Measurements from ENCODE around the gene MB.
"Not testable (repeated sequence)": the region's sequence is repeated elsewhere in the genome, so short reads cannot be mapped to it uniquely, and the experiment has no call there.

MB gene

DNA sequence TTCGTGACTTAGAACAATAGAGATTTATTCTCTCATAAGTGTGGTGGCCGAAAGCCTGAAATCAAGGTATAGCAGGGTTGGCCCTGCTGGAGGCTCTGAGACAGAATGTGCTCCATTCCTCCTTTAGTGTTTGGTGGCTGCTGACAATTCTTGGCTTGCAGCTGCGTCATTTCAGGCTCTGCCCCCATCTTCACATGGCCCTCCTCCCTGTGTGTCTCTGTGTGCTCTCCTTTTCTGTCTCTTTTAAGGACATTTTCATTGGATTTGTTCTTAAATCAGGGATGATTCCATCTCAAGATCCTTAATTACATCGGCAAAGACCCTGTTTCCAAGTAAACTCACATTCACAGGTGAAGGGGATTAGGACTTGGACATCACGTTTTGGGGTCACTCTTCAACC lies 20.9 kb upstream of the MB start:
- no peak for DNase-seq (ENCODE audit: low read depth in 3 of 3)

DNA sequence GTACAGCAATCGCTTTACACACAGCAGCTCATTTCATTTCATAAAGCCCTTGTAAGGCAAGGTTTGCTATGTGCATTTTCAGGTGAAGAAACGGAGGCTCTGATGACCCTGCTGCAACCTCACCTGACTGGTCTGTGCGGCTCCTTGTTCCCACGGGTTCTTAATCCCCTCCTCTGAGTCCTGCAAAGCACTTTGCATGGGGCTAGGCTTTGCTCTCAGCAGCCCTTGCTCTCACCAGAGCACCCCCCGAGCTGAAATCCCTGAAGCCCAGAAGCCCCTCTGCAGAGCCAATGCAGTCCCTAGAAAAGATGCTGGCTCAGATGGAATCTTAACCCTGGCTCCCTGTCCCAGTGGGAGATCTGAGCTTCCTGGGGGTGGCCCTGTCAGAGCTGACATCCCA lies 20.1 kb upstream of the MB start:
- DNase-seq (ENCODE audit: low read depth in 3 of 3): no peak

DNA sequence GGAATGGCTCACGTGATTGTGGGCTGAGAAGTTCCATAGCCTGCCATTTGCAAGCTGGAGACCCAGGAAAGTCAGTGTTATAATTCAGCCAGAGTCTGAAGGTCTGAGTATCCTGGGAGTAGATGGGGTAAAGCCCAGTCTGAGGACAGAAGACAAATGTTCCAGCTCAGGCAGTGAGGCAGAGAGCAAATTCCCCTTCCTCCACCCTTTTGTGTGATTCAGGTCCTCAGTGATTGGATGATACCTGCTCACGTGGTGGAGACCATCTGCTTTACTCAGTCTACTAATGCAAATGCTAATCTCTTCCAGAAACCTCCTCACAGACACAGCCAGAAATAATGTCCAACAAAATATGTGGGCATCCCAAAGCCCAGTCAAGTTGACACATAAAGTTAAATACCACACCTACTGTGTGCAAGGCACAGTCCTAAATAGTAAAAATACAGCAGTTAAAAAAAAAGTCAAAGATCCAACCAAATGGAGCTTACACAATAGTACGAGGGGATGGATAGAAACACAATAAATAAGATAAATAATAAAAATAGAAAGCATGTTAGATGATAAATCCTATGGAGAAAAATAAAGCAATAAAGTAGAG lies 17.9 kb upstream of the MB start:
- no peak for DNase-seq (ENCODE audit: low read depth in 3 of 3)

DNA sequence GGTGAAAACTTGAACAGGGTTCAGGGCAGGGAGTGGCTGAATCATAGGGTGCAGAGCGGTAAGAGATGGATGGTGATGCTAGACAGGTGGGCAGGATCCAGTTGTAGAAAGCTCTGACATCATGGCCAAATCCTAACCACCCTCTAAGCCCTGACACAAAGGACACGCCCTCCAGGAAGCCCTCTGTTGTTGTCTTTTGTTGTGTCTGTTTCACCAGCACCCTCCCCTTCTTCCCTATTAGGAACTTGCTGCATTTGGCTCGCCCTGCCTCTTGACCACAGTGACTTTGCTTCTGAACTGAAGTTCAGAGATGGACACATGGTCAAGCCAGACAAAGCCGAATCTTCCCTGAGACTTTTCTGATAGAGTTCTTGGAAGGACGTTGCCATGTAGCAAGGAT lies 16.9 kb upstream of the MB start:
- no peak for DNase-seq (ENCODE audit: low read depth in 3 of 3)

DNA sequence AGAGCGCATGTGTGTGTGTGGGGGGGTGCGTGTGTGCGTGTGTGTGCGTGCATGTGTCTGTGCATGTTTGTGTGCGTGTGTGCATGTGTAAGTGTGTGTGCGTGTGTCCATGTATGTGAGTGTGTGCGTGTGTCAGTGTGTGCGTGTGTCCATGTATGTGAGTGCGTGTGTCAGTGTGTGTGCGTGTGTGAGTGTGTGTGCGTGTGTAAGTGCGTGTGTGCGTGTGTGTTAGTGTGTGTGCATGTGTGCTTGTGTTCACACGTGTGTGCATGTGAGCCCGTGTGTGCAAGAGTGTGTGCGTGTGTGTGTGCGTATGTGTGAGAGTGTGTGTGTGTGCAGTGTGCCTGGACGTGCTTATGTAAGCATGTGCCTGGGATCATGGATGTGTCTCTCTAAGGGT lies 16.4 kb upstream of the MB start:
- no peak for DNase-seq (ENCODE audit: low read depth in 3 of 3)

DNA sequence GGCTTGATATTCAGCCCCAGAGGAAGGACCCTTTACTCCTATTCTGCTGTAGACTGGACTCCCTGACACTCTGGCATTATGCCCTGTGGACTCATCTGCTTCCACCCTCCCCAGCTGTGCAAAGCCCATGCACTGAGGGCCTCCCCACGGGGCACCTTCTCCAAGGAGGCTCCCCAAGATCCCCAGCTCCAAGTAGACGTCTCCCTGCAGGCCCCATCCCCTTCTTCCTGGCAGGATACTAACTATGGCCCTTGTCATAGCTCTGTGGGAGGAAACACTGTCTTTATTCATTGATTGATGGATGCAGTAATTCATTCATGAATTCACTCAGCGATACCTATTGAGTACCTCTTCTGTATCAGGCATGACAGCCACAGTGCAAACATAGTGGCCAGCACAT lies 15.8 kb upstream of the MB start:
- no peak for DNase-seq (ENCODE audit: low read depth in 3 of 3)

DNA sequence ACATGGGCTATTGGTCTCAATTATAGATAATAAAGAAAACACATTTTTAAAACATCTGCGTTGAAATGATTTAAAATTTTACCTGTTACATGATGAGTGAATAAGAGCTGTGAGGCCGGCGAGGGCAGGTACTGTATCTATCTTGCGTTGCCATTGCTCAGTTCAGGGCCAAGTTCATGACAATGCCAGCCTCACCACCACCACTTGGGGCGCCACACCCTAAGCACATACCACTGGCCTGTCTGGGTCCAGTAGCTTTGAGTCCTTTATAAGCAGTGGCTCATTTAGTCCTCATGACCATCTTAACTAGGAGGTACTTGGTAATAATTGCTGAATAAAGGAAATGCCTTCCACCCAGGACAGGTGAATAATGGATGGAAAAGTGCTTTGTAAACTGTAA lies 14.5 kb upstream of the MB start:
- DNase-seq (ENCODE audit: low read depth in 3 of 3): no peak

DNA sequence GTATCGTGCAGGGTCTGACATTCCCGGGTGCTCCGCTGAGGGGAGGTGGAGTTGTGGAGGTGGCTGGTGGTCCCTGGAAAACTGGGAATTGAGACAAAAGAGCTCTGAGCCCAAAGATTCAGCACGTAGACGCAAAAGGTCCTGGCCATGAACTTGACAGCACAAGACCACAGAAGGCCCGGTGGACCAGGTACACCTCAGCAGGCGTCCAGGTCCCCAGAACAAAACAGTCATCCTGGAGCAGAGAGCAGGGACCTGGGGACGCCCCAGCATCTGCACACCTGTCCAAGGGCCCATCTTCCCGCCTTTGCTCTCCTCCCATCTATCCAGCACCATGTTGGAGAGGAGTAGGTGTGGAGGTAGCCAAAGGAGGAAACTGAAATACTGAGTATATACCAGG lies 13.8 kb upstream of the MB start:
- DNase-seq (ENCODE audit: low read depth in 3 of 3): no peak

DNA sequence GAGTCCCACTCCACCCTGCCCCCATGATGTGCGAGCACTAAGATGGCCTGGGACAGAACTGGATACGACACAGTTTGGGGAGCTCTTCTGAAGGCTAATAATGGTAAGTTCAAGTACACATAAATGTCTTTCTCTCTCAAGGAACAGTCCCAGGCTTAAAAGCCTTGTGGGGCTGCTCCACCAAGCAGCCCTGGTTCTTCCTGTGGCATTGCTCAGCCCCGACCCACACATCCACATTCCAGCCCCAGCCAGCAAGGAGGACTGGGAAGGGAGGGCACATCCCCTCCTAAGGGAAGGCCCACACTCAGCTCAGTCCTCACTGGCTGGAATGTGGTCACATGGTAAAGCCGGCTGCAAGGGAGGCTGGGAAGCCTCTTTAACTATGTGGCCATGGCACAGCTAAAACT lies 13.3 kb upstream of the MB start:
- no peak for DNase-seq (ENCODE audit: low read depth in 3 of 3)

DNA sequence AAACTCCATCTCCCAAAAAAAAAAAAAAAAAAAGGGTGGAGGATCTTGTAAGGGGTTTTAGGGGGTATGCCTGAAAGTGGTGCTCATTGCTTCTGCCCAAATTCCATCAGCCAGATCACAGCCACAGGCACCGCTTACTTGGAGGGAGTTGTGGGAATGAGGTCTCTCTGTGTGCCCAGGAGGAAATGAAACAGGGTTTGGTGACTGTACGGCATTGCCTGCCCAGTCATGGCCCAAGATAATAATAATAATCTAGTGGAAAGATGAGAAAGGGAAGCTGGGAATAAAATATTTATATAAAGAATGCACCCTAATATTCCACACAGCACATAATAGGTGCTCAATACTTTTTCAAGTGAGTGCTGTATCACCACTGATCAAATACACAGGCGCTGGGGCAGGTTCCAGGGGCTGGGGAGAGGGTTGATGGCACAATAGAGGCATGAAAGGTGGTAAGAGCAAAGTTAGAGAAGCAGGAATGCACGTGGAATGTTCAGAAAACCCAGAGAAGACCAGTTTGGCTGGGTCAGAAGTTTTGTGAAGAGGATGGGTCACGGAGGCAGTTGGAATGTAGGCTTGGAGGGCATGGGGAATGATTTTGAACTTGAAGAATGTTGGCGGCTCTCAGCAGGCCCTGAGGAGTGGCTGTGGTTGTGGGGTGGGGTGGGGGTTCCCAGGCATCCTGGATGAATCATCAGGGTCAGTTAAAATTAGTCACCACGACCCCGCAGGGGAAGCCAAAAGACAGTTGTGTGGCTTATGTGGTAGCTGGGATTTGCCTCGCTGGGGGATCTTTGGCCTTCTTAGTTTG lies 12.5 kb upstream of the MB start:
- peak in 1 of 3 experiments; percentile 22 for DNase-seq (ENCODE audit: low read depth in 3 of 3)

DNA sequence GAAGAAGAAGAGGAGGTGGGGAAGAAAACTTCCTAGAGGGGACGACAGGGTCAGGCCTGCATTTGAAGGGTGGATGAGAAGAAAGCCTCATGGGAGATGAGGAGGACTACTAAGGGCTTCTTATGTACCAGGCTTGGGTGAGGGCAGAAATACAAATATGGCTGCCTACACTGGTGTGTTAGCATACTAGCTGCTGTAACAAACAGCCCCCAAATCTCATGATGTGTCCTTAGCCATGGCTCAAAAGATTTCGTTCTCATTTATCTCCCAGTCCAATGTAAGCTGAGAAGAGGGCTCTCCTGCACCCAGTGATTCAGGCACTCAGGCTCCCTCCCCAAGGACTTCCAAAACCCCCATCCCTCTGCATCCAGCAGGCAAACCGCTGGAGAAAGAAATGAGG lies 11.6 kb upstream of the MB start:
- no peak for DNase-seq (ENCODE audit: low read depth in 3 of 3)

DNA sequence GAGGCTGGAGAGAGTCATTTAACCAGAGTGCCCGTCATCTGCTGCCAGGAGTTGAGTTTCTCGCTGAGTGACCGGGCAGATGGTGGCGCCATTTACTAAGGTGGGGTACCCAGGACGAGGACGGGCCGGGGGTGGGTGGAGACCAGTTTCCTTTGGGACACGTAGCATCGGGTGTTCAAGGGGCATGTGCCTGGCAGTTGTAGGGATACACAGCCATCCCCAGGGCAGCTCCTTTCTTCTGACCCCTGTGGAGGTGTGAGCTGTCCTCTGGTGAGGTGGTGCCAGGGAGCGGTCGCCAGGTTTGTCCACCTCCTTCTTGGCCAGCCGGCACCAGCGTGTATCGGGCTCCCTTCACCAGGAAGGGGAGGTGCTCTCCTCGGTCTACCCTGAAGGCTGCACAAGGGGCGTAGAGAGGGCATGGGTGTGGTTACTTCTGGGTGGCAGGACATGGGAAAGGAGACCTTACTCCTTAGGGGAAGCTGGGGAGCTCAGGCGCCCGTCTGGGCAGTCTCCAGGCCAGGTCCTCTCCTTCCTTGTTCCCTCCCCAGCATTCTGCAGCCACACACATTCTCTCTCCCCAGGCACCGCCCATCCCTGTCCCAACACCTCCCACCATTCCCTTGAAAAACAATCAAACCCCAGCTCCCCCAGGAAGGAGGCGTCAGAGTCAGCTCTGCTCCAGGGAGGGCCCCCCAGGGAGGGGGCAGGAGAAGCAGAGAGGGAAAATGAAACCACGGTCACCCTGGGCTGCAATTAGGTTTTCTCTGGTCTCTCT lies 10.3 kb upstream of the MB start:
- peak; percentile 28 to 44 (median 35) for DNase-seq (ENCODE audit: low read depth in 3 of 3)

DNA sequence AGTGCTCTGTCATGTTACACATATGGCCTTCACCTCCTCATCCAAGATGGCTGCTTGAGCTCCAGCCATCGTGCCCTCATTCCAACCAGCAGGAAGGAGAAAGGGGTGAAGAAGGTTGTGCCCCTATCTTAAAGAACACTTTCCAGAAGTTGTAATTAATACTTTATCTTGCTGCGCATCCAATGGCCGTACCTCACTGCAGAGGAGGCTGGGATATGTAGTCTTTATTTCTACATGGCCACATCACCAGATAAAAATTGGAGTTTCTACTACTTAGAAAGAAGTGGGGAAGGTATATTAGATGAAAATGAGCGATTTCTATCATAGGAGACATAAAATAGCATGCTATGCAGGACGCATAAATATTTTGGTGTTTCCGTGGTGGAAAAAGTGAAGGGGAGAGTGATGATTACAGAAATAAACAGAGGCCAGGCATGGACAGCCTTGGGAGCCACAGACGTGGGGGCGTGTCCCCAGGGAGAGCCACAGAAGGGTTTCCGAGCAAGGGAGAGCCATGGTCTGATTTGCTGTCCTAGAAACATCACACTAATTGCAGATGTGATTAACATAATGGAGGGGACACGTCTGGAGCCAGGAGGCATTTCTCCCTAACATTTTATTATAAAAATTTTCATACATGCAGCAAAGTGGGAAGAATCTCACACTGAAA lies 8.8 kb upstream of the MB start:
- DNase-seq (ENCODE audit: low read depth in 3 of 3): no peak

DNA sequence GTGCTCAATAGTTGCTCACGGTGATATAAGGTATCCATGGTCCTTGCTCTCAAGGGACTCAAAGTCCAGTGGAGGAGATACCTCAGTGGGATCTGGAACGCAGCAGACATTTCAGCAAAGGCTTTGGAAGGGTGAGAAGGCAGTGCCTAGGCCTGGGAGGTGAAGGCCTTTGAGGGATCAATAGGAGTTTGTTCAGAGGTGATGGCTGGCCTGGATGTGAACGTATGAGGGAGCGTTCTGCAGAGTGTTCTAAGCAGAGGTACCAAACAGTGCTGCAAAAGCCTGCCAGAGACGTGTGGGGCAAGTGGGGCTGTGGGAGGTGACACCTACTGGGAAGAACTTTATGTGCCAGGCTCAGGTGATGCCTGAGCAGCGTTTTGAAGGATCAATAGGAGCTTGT lies 7.4 kb upstream of the MB start:
- DNase-seq (ENCODE audit: low read depth in 3 of 3): no peak

DNA sequence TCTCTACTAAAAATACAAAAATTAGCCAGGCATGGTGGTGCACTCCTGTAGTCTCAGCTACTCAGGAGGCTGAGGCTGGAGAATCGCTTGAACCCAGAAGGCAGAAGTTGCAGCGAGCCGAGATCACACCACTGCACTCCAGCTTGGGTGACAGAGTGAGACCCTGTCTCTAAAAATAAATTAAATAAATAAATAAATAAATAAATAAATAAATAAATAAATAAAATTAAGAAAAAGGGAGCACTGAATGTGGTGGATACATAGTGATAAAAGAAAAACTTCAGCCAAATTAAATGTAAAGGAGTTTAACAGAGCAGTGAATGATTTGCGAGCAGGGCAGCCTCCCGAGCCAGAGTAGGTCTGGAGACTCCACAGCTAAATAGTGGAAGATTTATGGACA lies 6.8 kb upstream of the MB start:
- DNase-seq (ENCODE audit: low read depth in 3 of 3): not testable (repeated sequence)

DNA sequence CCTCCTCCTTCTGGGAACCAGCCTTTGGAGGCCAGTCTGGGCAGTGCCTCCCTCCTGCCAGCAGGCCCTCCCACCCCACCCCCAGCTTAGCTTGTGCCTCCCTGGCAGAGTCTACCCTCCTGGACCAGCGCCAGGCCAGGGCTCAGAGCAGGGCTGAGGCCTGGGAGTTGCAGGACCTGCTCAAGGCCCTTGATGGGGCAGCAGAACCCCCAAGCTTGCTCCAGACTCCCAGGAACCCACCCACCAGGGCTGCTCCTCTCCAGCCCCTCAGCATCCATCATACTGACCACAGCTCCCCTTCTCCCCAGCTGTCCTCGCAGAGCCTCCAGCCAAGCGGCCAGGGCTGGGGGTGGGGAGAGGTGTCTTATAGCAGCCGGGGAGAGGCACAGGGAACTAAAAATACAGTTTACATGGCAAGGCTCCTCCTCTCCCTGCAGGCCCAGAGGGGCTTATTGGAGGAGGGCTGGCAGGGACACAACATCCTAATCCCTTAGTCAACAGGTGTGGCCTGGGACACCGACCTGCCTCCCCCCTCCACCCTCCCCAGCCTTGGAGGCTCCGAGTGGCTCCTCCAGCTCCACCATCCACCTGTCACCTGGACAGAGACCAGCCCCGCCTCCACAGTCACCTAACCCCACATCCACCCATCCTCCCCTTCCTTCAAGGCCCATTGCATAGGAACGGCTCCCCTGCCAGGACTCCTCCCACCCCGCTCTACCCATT lies 5.2 kb upstream of the MB start:
- no peak for DNase-seq (ENCODE audit: low read depth in 3 of 3)

DNA sequence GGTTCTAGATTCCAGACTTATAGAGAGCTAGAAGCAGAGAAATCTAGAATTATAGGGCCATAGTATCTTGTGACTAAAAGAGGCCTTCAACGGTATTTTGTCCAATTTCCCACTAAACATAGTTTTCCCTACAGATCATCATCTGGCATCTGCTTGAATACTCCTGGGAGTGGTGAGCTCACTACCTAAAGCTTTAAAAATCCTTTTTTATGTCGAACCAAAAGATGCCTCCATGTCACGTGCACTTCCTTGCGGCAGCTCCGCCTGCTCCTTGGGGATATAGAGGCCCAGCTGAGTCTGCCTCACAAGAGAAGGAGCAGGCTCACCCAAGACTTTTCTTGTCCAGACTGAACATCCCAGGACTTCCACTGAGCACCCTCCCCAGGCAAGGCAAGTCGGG lies 4.3 kb upstream of the MB start:
- no peak for DNase-seq (ENCODE audit: low read depth in 3 of 3)

DNA sequence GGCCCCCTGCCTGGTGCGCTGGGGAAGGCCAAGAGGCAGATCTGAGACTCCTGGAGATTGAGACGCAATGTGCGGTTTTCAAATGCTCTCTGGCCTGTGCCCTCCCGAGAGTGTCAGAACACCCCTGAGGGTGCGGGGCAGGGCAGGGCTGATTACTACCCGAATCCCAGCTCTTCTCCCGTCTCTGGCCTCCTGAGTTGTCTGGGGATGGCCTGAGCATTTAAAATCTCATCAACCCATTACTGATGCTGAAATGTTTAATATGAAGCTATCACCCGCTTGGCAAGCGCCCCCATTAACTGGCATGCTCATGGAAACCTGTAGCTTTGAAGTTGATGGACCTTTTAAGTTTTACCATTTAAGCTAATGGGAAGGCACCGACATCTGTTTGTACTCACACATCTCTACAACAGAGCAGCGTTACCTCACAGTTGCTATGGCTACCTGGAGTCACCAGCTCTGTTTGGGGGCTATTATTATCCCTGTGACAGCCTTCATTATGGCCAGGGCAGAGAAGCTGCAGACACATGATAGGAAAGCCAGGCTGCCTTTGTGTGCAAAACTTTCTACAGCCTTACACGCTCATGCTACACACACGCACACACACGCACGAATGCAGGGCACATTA lies 3.6 kb upstream of the MB start:
- no peak for DNase-seq (ENCODE audit: low read depth in 3 of 3)

DNA sequence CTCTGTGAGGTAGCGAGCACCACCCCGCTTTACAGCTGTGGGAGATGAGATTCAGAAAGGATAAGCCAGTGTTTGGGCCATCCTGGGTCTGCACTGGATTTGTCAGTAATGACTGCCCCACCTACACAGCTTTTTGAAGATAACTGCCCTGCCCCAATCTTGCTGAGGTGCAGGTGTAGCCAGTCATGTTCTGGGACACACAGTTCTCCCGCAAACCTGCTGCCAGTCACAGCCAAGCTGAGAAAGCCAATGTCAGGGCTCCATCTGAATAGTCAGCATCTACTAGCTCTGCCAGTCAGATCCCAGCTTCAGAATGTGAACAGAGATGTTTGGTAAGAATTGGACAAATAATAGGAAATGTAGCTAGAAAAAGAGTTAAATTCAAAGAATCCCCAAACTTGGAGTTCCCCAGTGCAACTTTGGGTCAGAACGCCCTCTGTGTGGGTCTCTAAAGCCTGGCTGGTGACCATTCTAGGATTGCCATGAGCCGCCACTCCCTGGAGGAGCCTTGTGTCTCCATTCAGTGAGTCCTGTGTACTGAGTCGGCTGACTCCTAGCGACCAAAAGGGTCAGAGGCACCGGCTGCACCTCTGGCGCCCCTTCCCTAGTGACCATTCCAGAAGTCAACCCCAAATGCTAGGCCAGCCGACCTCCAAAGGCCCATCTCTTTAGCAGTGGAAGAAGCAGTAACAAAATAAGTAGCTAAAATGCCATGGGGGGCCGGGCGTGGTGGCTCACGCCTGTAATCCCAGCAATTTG lies 2.4 kb upstream of the MB start:
- no peak for DNase-seq (ENCODE audit: low read depth in 3 of 3)

DNA sequence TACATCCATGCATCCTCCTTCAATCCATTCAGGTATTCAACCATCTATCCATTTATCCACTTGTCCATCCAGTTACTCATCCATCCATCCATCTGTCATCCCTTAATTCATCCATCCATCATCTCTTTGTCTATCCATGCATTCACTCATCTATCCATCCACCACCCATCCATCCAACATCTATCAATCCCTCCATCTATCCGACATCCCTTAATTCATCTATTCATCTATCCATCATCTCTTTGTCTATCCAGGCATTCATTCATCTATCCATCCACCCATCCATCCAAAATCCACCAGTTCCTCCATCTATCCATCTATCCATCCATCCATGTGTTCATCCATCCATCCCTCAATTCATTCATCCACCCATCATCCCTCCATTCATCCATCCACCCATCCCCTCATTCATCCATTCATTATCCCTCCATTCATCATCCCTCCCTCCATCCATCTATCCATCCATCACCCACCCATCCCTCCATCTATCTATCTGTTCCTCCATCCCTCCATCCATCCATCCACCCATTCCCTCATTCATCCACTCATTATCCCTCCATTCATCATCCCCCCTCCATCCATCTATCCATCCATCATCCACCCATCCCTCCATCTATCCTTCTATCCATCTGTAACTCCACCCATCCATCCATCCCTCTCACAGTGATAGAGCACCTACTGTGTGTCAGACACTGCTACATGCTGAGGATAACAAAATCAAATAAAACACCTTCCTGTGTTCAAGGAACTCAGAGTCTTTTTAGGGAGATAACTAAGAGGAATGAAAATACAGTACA lies 1.5 kb upstream of the MB start:
- no peak for DNase-seq (ENCODE audit: low read depth in 3 of 3)
